ENCODE measurements around the gene FGFR3. TPM values are rescaled to one million over a fixed set of nuclear protein-coding genes. Genes with fewer than 3 reads are reported as not detected.

FGFR3 gene
- total and polyA plus RNA-seq, 2 of the 8 experiments (the other 6 are each of a cell fraction or from before 2014, with no cell fraction given): 9.0 to 19.5 TPM

GRCh38 chr4:1787411-1788077 lies 5.5 kb upstream of the FGFR3 start (continued):
- no peak for TF ChIP-seq E2F6 (IDR thresholded peaks at IDR 0.05)
- no peak for TF ChIP-seq CEBPB (IDR thresholded peaks at IDR 0.05; ENCODE audit: low read depth, low read length)
- TF ChIP-seq SP4 (IDR thresholded peaks at IDR 0.05; ENCODE audit: low read length): no peak
- TF ChIP-seq YY1 (IDR thresholded peaks at IDR 0.05; ENCODE audit: low read depth, low read length): no peak
- no peak for TF ChIP-seq CHD1 (IDR thresholded peaks at IDR 0.05; ENCODE audit: low read depth, low read length)
- TF ChIP-seq NANOG (IDR thresholded peaks at IDR 0.05; ENCODE audit: insufficient read depth, low read depth, low read length, poor library complexity, severe bottlenecking): no peak
- no peak for TF ChIP-seq ZNF274 (IDR thresholded peaks at IDR 0.05; ENCODE audit: borderline replicate concordance, extremely low read depth, low read length)
- TF ChIP-seq KDM5A (IDR thresholded peaks at IDR 0.05; ENCODE audit: low read length): no peak

Measured in H1 (cell line).